Measurements from ENCODE around the gene IL32. TPM values are rescaled to one million over a fixed set of nuclear protein-coding genes. Genes with fewer than 3 reads are reported as not detected.
A peak's percentile ranks its signal among the peaks of the same experiment; 100 is the strongest.

IL32 gene
- total and polyA plus RNA-seq, 9 of the 15 experiments (the other 6 are each of a cell fraction or from before 2014, with no cell fraction given), result 0.21 to 2.2 (median 0.37) TPM; not detected in 3

GRCh38 chr16:3023669-3024478 lies 41.6 kb upstream of the IL32 start, which contains the start of the genes HCFC1R1 and THOC6 (continued):
- TF ChIP-seq, protein P1, sequence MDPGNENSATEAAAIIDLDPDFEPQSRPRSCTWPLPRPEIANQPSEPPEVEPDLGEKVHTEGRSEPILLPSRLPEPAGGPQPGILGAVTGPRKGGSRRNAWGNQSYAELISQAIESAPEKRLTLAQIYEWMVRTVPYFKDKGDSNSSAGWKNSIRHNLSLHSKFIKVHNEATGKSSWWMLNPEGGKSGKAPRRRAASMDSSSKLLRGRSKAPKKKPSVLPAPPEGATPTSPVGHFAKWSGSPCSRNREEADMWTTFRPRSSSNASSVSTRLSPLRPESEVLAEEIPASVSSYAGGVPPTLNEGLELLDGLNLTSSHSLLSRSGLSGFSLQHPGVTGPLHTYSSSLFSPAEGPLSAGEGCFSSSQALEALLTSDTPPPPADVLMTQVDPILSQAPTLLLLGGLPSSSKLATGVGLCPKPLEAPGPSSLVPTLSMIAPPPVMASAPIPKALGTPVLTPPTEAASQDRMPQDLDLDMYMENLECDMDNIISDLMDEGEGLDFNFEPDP (CRISPR knock-in tag; IDR thresholded peaks at IDR 0.05), result peak; percentile 58; the same call in 1 of the 2 replicates
- TF ChIP-seq ZKSCAN3 (CRISPR knock-in tag; IDR thresholded peaks at IDR 0.05) (no peak), SIN3B (IDR thresholded peaks at IDR 0.05; ENCODE audit: low read depth) (peak; percentile 62; the same call in 1 of the 2 replicates), ZBTB7A (IDR thresholded peaks at IDR 0.05; ENCODE audit: borderline replicate concordance, control insufficient read depth, low read depth, low read length) (peak; percentile 74), NCOA4 (IDR thresholded peaks at IDR 0.05; ENCODE audit: partially characterized antibody) (no peak), BHLHE40 (IDR thresholded peaks at IDR 0.05; ENCODE audit: low read length) (peak; percentile 89), SETDB1 (IDR thresholded peaks at IDR 0.05; ENCODE audit: low read length) (peak; percentile 26), NCOA2 (IDR thresholded peaks at IDR 0.05; ENCODE audit: partially characterized antibody in 2 of 2) (no peak), JUNB (CRISPR knock-in tag; conservative IDR thresholded peaks at IDR 0.05) (no peak), RCOR1 (IDR thresholded peaks at IDR 0.05; ENCODE audit: borderline replicate concordance in 1 of 2, low read depth in 2 of 2, low read length in 2 of 2) (no peak; a peak in 1 of 4 replicates), NFIC (IDR thresholded peaks at IDR 0.05) (peak; percentile 11; the same call in 1 of the 2 replicates), RFX7 (CRISPR knock-in tag; IDR thresholded peaks at IDR 0.05) (0 out of 2 replicates have a peak, but pooled peaks have one; percentile 8), ARHGAP35 (IDR thresholded peaks at IDR 0.05; ENCODE audit: partially characterized antibody) (peak; percentile 40), FOXA1 (IDR thresholded peaks at IDR 0.05; ENCODE audit: borderline replicate concordance) (no peak), MNT (conservative IDR thresholded peaks at IDR 0.05) (peak; percentile 94 to 96), MYC (IDR thresholded peaks at IDR 0.05; ENCODE audit: low read depth, low read length) (peak; percentile 97), MYC (CRISPR knock-in tag; IDR thresholded peaks at IDR 0.05; ENCODE audit: borderline replicate concordance, low read depth) (peak; percentile 85; the same call in 1 of the 2 replicates), ZNF384 (IDR thresholded peaks at IDR 0.05; ENCODE audit: low read depth, low read length) (peak; percentile 56; the same call in 1 of the 2 replicates), POU5F1 (IDR thresholded peaks at IDR 0.05; ENCODE audit: borderline replicate concordance, low read depth, low read length, partially characterized antibody) (peak; percentile 71), ETS2 (tag; IDR thresholded peaks at IDR 0.05; ENCODE audit: borderline replicate concordance, poor library complexity, severe bottlenecking) (no peak)
- TF ChIP-seq, protein P2, sequence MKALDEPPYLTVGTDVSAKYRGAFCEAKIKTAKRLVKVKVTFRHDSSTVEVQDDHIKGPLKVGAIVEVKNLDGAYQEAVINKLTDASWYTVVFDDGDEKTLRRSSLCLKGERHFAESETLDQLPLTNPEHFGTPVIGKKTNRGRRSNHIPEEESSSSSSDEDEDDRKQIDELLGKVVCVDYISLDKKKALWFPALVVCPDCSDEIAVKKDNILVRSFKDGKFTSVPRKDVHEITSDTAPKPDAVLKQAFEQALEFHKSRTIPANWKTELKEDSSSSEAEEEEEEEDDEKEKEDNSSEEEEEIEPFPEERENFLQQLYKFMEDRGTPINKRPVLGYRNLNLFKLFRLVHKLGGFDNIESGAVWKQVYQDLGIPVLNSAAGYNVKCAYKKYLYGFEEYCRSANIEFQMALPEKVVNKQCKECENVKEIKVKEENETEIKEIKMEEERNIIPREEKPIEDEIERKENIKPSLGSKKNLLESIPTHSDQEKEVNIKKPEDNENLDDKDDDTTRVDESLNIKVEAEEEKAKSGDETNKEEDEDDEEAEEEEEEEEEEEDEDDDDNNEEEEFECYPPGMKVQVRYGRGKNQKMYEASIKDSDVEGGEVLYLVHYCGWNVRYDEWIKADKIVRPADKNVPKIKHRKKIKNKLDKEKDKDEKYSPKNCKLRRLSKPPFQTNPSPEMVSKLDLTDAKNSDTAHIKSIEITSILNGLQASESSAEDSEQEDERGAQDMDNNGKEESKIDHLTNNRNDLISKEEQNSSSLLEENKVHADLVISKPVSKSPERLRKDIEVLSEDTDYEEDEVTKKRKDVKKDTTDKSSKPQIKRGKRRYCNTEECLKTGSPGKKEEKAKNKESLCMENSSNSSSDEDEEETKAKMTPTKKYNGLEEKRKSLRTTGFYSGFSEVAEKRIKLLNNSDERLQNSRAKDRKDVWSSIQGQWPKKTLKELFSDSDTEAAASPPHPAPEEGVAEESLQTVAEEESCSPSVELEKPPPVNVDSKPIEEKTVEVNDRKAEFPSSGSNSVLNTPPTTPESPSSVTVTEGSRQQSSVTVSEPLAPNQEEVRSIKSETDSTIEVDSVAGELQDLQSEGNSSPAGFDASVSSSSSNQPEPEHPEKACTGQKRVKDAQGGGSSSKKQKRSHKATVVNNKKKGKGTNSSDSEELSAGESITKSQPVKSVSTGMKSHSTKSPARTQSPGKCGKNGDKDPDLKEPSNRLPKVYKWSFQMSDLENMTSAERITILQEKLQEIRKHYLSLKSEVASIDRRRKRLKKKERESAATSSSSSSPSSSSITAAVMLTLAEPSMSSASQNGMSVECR (CRISPR knock-in tag; IDR thresholded peaks at IDR 0.05), result peak; percentile 90
